Panc1 (cell line): ENCODE data around the gene FGF11. TPM values are rescaled to one million over a fixed set of nuclear protein-coding genes. Genes with fewer than 3 reads are reported as not detected.

Experiments
- ATAC-seq: fragments of 200-7000 bp; cut with Tn5 transposase; 2 replicates; pipeline ENCODE4 v1.9.1; 2020; ENCODE audit warnings: mild to moderate bottlenecking, moderate library complexity
- BruUV-seq: library from RNA; stranded (reverse); fragments of 400-500 nt; replicated peaks from 2 replicates; lab custom pipeline; 2021; lab: Mats Ljungman, UMichigan
- CTCF ChIA-PET: fragments of 300-600 bp; sonication (Branson Sonifier 250); formaldehyde crosslinking; loops from one replicate; lab custom pipeline; 2022; ENCODE audit warnings: antibody characterized with exemption; lab: Charles Lee
- POLR2A ChIA-PET: fragments of 300-600 bp; sonication (Branson Sonifier 250); formaldehyde crosslinking; loops from one replicate; lab custom pipeline; 2022; ENCODE audit warnings: antibody characterized with exemption; lab: Charles Lee
- DNase-seq: peaks from one replicate; pipeline ENCODE4 v3.0.0-alpha.2; 2010; ENCODE audit warnings: low read depth, low spot score
- H3K27ac ChIP-seq: 2 replicates; pipeline ENCODE4 v1.5.1; 2011; ENCODE audit warnings: mild to moderate bottlenecking, low read length, inconsistent platforms
- H3K27me3 ChIP-seq: fragments of 200-500 bp; sonication (Bioruptor generic); 2 replicates; pipeline ENCODE4 v1.6.0; 2014; ENCODE audit warnings: low read length, inconsistent platforms; ENCODE audit not compliant: control insufficient read depth, insufficient read depth
- H3K36me3 ChIP-seq: fragments of 200-500 bp; sonication (Bioruptor generic); 2 replicates; pipeline ENCODE4 v1.5.1; 2014; ENCODE audit warnings: inconsistent platforms, mild to moderate bottlenecking, low read length, moderate library complexity; ENCODE audit not compliant: control insufficient read depth, insufficient read depth
- H3K4me1 ChIP-seq: 2 replicates; pipeline ENCODE4 v1.5.1; 2011; ENCODE audit warnings: inconsistent platforms, mild to moderate bottlenecking, low read length, moderate library complexity; ENCODE audit not compliant: control insufficient read depth, insufficient read depth
- H3K4me3 ChIP-seq, 2 experiments: 2 replicates each; pipeline ENCODE4 v1.5.1; 2011 to 2012; ENCODE audit warnings: low read depth in 2 of 2, low read length in 2 of 2, mild to moderate bottlenecking in 2 of 2, inconsistent platforms in 1 of 2, moderate library complexity in 1 of 2
- H3K9me3 ChIP-seq: fragments of 200-500 bp; sonication (Bioruptor generic); 2 replicates; pipeline ENCODE4 v1.5.1; 2014; ENCODE audit warnings: low read depth, mild to moderate bottlenecking, inconsistent platforms, low read length, moderate library complexity; ENCODE audit not compliant: control insufficient read depth, insufficient read depth
- POLR2AphosphoS5 ChIP-seq: IDR thresholded peaks from 2 replicates; pipeline ENCODE4 v1.6.1; 2012; ENCODE audit warnings: mild to moderate bottlenecking, low read depth, low read length, moderate library complexity
- SIN3A ChIP-seq: IDR thresholded peaks from 2 replicates; pipeline ENCODE4 v1.6.1; 2012; ENCODE audit warnings: low read depth, mild to moderate bottlenecking, low read length, moderate library complexity, borderline replicate concordance; ENCODE audit not compliant: insufficient read depth
- TCF7L2 ChIP-seq: IDR thresholded peaks from 2 replicates; pipeline ENCODE4 v1.6.1; 2011; ENCODE audit warnings: mild to moderate bottlenecking, low read depth, low read length, inconsistent platforms
- in situ Hi-C: cut with HindIII; loops from 2 replicates; pipeline ENCODE4 v1.10.0; 2016; ENCODE audit warnings: low sequenced_read_pairs, low pct_unique_long_range_greater_than_20kb
- intact Hi-C: fragments of 100-400 bp; cut with micrococcal nuclease; formaldehyde crosslinking; loops from one replicate; pipeline ENCODE4 v1.10.0; 2022; ENCODE audit not compliant: unreplicated experiment
- total RNA-seq: library from RNA; stranded (reverse); gene quantifications from one replicate; pipeline ENCODE4 v1.2.1, GENCODE V29; 2021; ENCODE audit not compliant: unreplicated experiment
- TF ChIP-seq, protein P1 (sequence below): fragments of 450-650 bp; IDR thresholded peaks from 2 replicates; pipeline ENCODE4 v1.5.1; 2017; ENCODE audit warnings: mild to moderate bottlenecking
- TF ChIP-seq, protein P2 (sequence below), 2 experiments: IDR thresholded peaks; 2 replicates each; pipeline ENCODE4 v1.6.1; 2011 to 2012; ENCODE audit warnings: low read depth in 2 of 2, control low read depth in 1 of 2, low read length in 1 of 2, mild to moderate bottlenecking in 1 of 2, moderate library complexity in 1 of 2; ENCODE audit not compliant: insufficient read depth in 1 of 2

FGF11 gene
- total RNA-seq, 1 experiment from 2014 or later, result 4.4 TPM

- TF ChIP-seq SIN3A (no peak), POLR2AphosphoS5 (no peak), TCF7L2 (no peak)
- TF ChIP-seq, protein P1, sequence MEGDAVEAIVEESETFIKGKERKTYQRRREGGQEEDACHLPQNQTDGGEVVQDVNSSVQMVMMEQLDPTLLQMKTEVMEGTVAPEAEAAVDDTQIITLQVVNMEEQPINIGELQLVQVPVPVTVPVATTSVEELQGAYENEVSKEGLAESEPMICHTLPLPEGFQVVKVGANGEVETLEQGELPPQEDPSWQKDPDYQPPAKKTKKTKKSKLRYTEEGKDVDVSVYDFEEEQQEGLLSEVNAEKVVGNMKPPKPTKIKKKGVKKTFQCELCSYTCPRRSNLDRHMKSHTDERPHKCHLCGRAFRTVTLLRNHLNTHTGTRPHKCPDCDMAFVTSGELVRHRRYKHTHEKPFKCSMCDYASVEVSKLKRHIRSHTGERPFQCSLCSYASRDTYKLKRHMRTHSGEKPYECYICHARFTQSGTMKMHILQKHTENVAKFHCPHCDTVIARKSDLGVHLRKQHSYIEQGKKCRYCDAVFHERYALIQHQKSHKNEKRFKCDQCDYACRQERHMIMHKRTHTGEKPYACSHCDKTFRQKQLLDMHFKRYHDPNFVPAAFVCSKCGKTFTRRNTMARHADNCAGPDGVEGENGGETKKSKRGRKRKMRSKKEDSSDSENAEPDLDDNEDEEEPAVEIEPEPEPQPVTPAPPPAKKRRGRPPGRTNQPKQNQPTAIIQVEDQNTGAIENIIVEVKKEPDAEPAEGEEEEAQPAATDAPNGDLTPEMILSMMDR, result no peak
- TF ChIP-seq, protein P2, sequence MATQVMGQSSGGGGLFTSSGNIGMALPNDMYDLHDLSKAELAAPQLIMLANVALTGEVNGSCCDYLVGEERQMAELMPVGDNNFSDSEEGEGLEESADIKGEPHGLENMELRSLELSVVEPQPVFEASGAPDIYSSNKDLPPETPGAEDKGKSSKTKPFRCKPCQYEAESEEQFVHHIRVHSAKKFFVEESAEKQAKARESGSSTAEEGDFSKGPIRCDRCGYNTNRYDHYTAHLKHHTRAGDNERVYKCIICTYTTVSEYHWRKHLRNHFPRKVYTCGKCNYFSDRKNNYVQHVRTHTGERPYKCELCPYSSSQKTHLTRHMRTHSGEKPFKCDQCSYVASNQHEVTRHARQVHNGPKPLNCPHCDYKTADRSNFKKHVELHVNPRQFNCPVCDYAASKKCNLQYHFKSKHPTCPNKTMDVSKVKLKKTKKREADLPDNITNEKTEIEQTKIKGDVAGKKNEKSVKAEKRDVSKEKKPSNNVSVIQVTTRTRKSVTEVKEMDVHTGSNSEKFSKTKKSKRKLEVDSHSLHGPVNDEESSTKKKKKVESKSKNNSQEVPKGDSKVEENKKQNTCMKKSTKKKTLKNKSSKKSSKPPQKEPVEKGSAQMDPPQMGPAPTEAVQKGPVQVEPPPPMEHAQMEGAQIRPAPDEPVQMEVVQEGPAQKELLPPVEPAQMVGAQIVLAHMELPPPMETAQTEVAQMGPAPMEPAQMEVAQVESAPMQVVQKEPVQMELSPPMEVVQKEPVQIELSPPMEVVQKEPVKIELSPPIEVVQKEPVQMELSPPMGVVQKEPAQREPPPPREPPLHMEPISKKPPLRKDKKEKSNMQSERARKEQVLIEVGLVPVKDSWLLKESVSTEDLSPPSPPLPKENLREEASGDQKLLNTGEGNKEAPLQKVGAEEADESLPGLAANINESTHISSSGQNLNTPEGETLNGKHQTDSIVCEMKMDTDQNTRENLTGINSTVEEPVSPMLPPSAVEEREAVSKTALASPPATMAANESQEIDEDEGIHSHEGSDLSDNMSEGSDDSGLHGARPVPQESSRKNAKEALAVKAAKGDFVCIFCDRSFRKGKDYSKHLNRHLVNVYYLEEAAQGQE (IDR thresholded peaks at IDR 0.05; ENCODE audit: insufficient read depth in 1 of 2, low read depth in 2 of 2, low read length in 1 of 2), result no peak
- no TSS peak for BruUV-seq
- H3K4me3 ChIP-seq, result no peak overlapping the region
- intact Hi-C loops, result no loop called here
- no peak overlapping the region for H3K27ac ChIP-seq
- no peaks in the 10 kb centered on the region for H3K9me3 ChIP-seq
- H3K36me3 ChIP-seq, result no peaks in the 10 kb centered on the region
- DNase-seq (no peak), ATAC-seq (no peak)
- ChIA-PET POLR2A (no interaction called here), CTCF (no interaction called here)
- in situ Hi-C loops, result no loop called here
- no peaks in the 10 kb centered on the region for H3K27me3 ChIP-seq
- H3K4me1 ChIP-seq, result peaks cover 24% of the 10 kb centered on the region
Observed at GRCh38 chr17:7467498-7467897, 28.2 kb downstream of the FGF11 start.

GRCh38 chr17:7468290-7468689, 29.0 kb downstream of the FGF11 start:
- Histone ChIP-seq H3K9me3 (no peaks in the 10 kb centered on the region), H3K27ac (peak overlapping the region; percentile 65), H3K36me3 (no peaks in the 10 kb centered on the region), H3K27me3 (no peaks in the 10 kb centered on the region), H3K4me3 (no peak overlapping the region), H3K4me1 (peaks cover 24% of the 10 kb centered on the region)
- POLR2A ChIA-PET, result no interaction called here
- TF ChIP-seq POLR2AphosphoS5, result no peak
- TF ChIP-seq, protein P1, result no peak
- TF ChIP-seq, protein P2 (IDR thresholded peaks at IDR 0.05; ENCODE audit: insufficient read depth in 1 of 2, low read depth in 2 of 2, low read length in 1 of 2), result no peak
- no peak for TF ChIP-seq TCF7L2
- no peak for TF ChIP-seq SIN3A
- in situ Hi-C loops, result no loop called here
- CTCF ChIA-PET, result no interaction called here
- BruUV-seq, result no TSS peak
- intact Hi-C loops, result no loop called here
- ATAC-seq (no peak), DNase-seq (no peak)
